ENCODE results near the gene ADAT1.

GRCh38 chr16:75627851-75628250, 4.8 kb upstream of the ADAT1 start:
- TF ChIP-seq ZBTB33 (IDR thresholded peaks at IDR 0.05) (no peak), CTCF (IDR thresholded peaks at IDR 0.05; ENCODE audit: low read depth, low read length, missing input control) (no peak), REST (IDR thresholded peaks at IDR 0.05) (no peak)

All from liver (tissue), 2 donors.